Measurements from ENCODE around the gene TXNL4A.

The TXNL4A gene

GRCh38 chr18:79973517-79973916 lies 14.8 kb downstream of the TXNL4A start:
- no peak for DNase-seq (ENCODE audit: low read depth)
- TF ChIP-seq, protein P1, sequence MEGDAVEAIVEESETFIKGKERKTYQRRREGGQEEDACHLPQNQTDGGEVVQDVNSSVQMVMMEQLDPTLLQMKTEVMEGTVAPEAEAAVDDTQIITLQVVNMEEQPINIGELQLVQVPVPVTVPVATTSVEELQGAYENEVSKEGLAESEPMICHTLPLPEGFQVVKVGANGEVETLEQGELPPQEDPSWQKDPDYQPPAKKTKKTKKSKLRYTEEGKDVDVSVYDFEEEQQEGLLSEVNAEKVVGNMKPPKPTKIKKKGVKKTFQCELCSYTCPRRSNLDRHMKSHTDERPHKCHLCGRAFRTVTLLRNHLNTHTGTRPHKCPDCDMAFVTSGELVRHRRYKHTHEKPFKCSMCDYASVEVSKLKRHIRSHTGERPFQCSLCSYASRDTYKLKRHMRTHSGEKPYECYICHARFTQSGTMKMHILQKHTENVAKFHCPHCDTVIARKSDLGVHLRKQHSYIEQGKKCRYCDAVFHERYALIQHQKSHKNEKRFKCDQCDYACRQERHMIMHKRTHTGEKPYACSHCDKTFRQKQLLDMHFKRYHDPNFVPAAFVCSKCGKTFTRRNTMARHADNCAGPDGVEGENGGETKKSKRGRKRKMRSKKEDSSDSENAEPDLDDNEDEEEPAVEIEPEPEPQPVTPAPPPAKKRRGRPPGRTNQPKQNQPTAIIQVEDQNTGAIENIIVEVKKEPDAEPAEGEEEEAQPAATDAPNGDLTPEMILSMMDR (IDR thresholded peaks at IDR 0.05; ENCODE audit: insufficient read depth, low read depth, low read length, missing control alignments): no peak
- no peak overlapping the region for H3K4me3 ChIP-seq (ENCODE audit: low read depth, low read length)

DNA sequence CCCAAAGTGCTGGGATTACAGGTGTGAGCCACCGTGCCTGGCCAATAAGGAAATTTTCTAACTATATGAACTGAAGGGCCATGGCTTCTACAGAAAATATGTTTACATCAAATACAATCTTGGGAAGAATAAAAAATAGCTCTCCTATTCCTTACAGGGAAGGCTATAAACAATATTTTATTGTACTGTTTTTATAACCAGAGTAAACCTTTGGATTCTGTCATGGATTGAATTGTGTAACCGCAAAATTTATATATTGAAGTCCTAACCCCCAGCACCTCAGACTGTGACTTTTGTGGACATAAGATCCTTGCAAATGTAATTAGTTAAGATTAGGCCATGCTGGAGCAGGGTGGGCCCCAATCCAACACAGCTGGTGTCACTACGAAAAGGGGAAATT lies 15.6 kb downstream of the TXNL4A start:
- TF ChIP-seq, protein P1 (IDR thresholded peaks at IDR 0.05; ENCODE audit: insufficient read depth, low read depth, low read length, missing control alignments): no peak
- no peak for DNase-seq (ENCODE audit: low read depth)
- H3K4me3 ChIP-seq (ENCODE audit: low read depth, low read length): no peak overlapping the region

GRCh38 chr18:79971986-79972385 lies 16.4 kb downstream of the TXNL4A start:
- no peak for DNase-seq (ENCODE audit: low read depth)
- no peak overlapping the region for H3K4me3 ChIP-seq (ENCODE audit: low read depth, low read length)
- TF ChIP-seq, protein P1 (IDR thresholded peaks at IDR 0.05; ENCODE audit: insufficient read depth, low read depth, low read length, missing control alignments): no peak

- no peak overlapping the region for H3K4me3 ChIP-seq (ENCODE audit: low read depth, low read length)
- TF ChIP-seq, protein P1 (IDR thresholded peaks at IDR 0.05; ENCODE audit: insufficient read depth, low read depth, low read length, missing control alignments): no peak
- DNase-seq (ENCODE audit: low read depth): no peak
Observed at GRCh38 chr18:79971211-79971952, 17.0 kb downstream of the TXNL4A start.

DNA sequence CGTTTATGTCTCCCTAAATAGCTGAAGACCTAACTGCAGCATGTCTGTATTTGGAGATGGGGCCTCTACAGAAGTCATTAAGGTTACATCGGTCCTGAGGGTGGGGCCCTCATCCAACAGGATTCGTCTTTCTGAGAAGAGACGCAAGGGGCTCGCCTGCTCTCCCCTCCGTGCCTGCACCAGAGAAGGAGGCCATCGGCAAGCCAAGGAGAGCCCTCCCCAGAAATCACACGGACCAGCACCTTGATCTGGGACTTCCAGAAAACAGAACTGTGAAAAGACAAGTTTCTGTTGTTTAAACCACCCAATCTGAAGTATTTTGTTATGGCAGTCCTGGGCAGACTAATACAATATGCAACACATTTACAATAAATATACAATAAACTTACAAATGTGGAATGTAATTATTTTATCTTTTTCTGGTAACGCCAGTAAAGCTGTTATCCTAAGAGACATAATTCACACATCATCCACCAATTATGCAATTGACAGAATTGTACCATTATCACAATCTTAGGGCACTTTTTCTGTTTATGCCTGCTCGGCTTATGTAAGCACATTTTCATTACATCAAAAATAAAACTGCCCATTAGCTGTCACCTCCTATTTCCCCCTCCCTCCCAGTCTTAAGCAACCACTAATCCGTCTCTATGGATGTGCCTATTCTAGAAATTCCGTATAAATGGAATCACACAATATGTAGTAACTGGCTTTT lies 17.8 kb downstream of the TXNL4A start:
- no peak for DNase-seq (ENCODE audit: low read depth)
- H3K4me3 ChIP-seq (ENCODE audit: low read depth, low read length): no peak overlapping the region
- TF ChIP-seq, protein P1 (IDR thresholded peaks at IDR 0.05; ENCODE audit: insufficient read depth, low read depth, low read length, missing control alignments): no peak

DNA sequence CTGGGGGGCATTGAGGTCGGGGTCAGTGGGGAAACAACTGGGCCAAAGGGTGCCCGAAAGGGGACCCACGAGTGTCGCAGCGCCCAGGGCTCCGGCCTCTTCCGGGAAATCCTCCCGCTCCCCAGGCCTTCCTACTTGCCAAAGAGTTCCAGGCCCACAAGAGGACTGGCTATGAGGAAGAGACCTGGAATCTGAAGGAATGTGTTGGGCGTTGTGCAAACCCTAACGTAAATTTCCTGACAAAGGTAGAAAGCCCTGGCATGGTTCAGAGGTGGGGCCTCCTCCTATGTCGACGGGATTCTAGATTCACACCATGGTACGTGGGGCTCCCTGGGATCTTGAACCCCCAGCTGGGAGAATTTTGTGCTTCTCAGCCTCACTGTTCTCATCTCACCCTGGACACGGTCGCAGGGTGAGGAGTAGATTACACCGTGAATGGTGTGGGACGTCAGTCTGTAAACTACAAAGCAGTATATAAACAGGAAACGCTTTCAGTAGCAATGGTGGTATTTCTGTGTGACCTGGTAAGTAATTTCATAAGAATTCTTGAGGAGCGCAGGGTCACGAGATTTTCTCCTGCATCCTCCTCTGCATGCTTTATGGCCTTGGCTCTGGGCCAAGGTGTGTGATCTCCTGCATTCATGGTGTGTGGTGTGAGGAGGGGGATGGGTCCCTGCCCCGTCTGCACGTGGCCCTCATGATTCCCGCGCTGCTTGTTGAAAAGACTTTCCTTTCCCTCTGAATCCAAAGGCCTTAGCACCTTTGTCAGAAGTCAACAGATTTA lies 23.1 kb downstream of the TXNL4A start:
- peak; percentile 57 for DNase-seq (ENCODE audit: low read depth)
- TF ChIP-seq, protein P1 (IDR thresholded peaks at IDR 0.05; ENCODE audit: insufficient read depth, low read depth, low read length, missing control alignments): no peak
- H3K4me3 ChIP-seq (ENCODE audit: low read depth, low read length): peak overlapping the region; percentile 57
